ENCODE results near the gene NAA50.

NAA50 gene

DNA sequence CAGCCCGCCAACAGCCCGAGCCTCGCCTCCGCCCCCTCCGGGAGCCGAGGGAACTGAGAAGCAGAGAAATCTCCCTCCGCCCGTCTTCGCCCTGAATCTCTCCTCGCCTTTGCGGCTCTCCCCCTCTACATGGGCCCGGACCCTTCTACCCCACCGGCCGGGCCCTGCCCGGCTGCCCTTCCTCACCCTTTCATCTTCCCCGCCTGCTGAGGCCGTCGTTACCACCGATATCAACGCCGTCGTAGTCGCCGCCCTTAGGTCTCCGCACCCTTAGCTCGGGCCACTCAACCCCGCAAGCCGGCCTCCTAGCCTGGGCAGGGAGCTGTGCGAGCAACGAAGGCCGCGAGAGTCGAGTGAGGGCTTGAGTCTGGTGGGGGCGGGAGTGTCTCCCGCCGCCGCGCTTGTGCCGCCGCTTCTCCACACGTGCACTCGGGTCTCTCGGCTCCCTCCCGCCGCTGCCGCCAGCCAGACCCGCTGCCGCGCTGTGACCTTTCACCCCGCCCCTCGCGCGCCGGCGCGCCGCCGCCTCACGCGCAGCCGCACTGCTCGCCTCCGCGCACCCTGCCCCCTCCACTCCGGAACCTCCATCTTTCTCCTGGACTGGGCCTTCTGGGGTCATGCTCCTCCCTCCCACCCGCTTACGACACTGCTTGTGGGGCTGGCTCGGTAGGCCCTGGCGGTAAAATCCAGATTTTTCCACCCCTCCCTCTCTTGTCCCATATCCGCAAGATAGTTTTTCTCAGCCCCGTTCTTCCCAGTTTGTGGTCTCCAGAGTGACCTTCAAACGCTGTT, at the start of gene NAA50:
TSS of gene NAA50 (minus strand) at position 494 of the 792 bp plus-strand sequence. CDS start at position 194, 300 bp downstream.
- TF ChIP-seq, protein P1, sequence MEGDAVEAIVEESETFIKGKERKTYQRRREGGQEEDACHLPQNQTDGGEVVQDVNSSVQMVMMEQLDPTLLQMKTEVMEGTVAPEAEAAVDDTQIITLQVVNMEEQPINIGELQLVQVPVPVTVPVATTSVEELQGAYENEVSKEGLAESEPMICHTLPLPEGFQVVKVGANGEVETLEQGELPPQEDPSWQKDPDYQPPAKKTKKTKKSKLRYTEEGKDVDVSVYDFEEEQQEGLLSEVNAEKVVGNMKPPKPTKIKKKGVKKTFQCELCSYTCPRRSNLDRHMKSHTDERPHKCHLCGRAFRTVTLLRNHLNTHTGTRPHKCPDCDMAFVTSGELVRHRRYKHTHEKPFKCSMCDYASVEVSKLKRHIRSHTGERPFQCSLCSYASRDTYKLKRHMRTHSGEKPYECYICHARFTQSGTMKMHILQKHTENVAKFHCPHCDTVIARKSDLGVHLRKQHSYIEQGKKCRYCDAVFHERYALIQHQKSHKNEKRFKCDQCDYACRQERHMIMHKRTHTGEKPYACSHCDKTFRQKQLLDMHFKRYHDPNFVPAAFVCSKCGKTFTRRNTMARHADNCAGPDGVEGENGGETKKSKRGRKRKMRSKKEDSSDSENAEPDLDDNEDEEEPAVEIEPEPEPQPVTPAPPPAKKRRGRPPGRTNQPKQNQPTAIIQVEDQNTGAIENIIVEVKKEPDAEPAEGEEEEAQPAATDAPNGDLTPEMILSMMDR (IDR thresholded peaks at IDR 0.05; ENCODE audit: insufficient read depth, low read length, missing control alignments): peak; percentile 48
- peak; percentile 59 for DNase-seq (ENCODE audit: low read depth, low spot score)
- ChIA-PET POLR2A (interaction anchor here (1.3 kb wide), 1 partner anchor 37 kb away, joined by 3 read pairs; no protein-coding TSS in a partner anchor), CTCF (interaction anchor here (0.6 to 4.2 kb wide), 27 partner anchors 11 to 253 kb away, joined by 3 to 54 read pairs (median 7); partner anchors contain the start of gene USF3)
- H3K4me3 ChIP-seq (ENCODE audit: low read depth, low read length): peak within 1 kb of the TSS; percentile 90

DNA sequence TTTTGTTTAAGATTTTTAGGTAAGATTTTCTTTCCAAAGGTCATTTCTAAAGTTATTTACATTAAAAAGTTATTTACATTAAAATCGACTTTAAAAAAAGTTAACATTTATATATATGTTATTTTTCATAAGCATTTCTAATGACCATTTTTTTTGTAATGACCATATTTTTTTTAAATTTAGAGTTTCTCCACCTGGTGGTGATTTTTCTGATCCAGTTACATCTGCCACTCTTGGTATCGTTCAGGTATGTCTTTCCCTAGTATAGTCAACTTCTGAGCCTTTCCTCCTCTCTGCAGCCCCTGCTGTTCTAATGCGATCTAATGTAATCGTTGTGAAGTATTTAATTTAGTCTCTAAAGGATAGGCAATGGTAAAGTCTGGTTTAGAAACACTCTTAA, 49.6 kb upstream of the NAA50 start:
- ChIA-PET CTCF (interaction anchor here (0.8 to 2.5 kb wide), 2 partner anchors 46 to 60 kb away, joined by 3 to 7 read pairs; no protein-coding TSS in a partner anchor), POLR2A (no interaction called here)
- no peak overlapping the region for H3K4me3 ChIP-seq (ENCODE audit: low read depth, low read length)
- TF ChIP-seq, protein P1 (IDR thresholded peaks at IDR 0.05; ENCODE audit: insufficient read depth, low read length, missing control alignments): no peak
- DNase-seq (ENCODE audit: low read depth, low spot score): no peak

DNA sequence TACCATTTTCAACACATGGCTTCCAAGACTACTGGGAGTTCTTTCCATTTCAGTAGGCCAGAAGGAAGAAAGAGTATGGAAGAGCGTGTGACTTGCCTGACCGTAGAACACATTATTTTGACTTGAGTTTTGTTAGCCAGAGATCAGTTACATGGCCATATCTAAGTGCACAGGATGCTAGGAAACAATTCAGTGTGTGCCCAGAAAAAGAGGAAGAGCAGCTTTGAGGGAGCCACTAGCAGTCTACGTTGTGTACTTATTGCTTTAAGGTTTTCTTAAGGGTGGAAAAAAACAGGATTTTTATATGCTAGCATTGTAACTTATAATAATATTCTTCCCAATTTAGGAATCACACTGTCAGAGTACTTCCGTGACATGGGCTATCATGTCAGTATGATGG, 48.5 kb upstream of the NAA50 start:
- ChIA-PET CTCF (interaction anchor here (2.5 kb wide), 1 partner anchor 58 kb away, joined by 7 read pairs; no protein-coding TSS in a partner anchor), POLR2A (no interaction called here)
- H3K4me3 ChIP-seq (ENCODE audit: low read depth, low read length): no peak overlapping the region
- TF ChIP-seq, protein P1 (IDR thresholded peaks at IDR 0.05; ENCODE audit: insufficient read depth, low read length, missing control alignments): no peak
- DNase-seq (ENCODE audit: low read depth, low spot score): no peak

DNA sequence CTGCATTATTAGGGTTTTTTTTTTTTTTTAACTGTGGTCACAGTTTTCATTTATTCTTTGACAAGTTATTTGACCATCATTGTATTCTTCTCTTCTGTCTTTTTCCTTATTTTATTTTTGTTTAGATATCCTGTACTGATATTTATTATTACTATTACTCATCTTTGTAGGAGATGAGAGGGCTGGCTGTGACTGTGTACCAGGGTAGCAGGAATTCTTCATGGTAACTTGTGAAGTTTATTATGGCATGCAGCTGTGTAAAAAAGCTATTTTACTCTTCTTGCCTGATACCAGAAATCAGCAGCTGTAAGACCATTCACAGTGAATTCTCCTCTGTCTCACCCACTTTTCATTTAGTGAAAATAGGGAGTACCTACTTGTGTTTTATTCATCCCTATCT, 45.3 kb upstream of the NAA50 start:
- H3K4me3 ChIP-seq (ENCODE audit: low read depth, low read length): no peak overlapping the region
- TF ChIP-seq, protein P1 (IDR thresholded peaks at IDR 0.05; ENCODE audit: insufficient read depth, low read length, missing control alignments): no peak
- POLR2A ChIA-PET: no interaction called here
- CTCF ChIA-PET: interaction anchor here (0.6 to 2.0 kb wide), 4 partner anchors 9 to 55 kb away, joined by 3 to 11 read pairs (median 4); no protein-coding TSS in a partner anchor
- DNase-seq (ENCODE audit: low read depth, low spot score): no peak

DNA sequence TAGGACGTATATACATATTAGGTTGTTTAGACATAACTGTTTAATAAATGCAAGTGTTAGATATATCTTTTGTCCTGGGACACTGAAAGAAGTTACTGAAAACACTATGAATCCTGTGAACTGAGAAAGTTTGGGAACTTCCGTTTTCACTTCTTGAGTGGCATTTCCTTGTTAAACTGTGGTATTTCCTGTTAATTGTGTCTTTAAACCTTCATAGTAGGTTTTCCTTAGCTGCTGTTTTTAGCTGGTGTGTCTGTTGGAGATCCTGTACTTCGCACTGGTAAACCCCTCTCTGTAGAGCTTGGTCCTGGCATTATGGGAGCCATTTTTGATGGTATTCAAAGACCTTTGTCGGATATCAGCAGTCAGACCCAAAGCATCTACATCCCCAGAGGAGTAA, 37.9 kb upstream of the NAA50 start:
- no peak for DNase-seq (ENCODE audit: low read depth, low spot score)
- TF ChIP-seq, protein P1 (IDR thresholded peaks at IDR 0.05; ENCODE audit: insufficient read depth, low read length, missing control alignments): no peak
- H3K4me3 ChIP-seq (ENCODE audit: low read depth, low read length): no peak overlapping the region
- CTCF ChIA-PET: interaction anchor here (0.5 to 1.5 kb wide), 3 partner anchors 38 to 129 kb away, joined by 3 to 4 read pairs (median 3); partner anchors contain the start of genes ATP6V1A and NAA50
- POLR2A ChIA-PET: interaction anchor here (1.1 kb wide), 1 partner anchor 37 kb away, joined by 6 read pairs; the partner anchor contains the start of gene ATP6V1A

DNA sequence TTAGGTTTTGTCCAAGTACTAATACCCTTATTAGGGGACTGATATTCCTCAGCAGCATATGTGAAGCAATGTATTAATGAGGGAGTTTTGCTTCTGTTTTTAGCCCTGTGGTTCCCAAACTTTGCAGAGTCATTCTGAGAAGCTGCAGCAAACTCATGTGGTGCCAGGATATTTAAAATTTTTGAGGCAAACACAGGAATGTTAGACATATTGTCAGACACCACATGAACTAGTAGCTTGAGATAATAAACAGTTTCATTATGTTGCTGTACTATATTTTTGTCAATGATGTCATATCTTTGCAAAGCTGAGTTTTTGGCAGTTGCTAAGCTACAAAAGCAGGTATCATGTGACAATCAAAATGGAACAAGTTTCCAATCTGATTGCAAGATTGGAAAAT, 37.4 kb upstream of the NAA50 start:
- no peak overlapping the region for H3K4me3 ChIP-seq (ENCODE audit: low read depth, low read length)
- ChIA-PET CTCF (interaction anchor here (0.5 to 1.5 kb wide), 3 partner anchors 37 to 130 kb away, joined by 3 to 4 read pairs (median 3); partner anchors contain the start of genes ATP6V1A and NAA50), POLR2A (interaction anchor here (0.7 to 1.1 kb wide), 2 partner anchors 36 to 38 kb away, joined by 3 to 6 read pairs; partner anchors contain the start of genes ATP6V1A and NAA50)
- peak; percentile 95 for DNase-seq (ENCODE audit: low read depth, low spot score)
- TF ChIP-seq, protein P1 (IDR thresholded peaks at IDR 0.05; ENCODE audit: insufficient read depth, low read length, missing control alignments): no peak

All from AG04449 (cell line).